Stimulated activated CD4-positive, alpha-beta T cell treated with anti-CD3 and anti-CD28 coated beads, Interleukin-1b, Interleukin-23, amount 100 ng/mL, for 24 hours (primary cell): ENCODE data around the gene AREL1.

Experiments used
- DNase-seq, 4 experiments: peaks; one replicate each; pipeline ENCODE4 v3.0.0-alpha.2; 2020; ENCODE audit warnings: low read depth in 4 of 4, low spot score in 1 of 4

AREL1 gene

DNA sequence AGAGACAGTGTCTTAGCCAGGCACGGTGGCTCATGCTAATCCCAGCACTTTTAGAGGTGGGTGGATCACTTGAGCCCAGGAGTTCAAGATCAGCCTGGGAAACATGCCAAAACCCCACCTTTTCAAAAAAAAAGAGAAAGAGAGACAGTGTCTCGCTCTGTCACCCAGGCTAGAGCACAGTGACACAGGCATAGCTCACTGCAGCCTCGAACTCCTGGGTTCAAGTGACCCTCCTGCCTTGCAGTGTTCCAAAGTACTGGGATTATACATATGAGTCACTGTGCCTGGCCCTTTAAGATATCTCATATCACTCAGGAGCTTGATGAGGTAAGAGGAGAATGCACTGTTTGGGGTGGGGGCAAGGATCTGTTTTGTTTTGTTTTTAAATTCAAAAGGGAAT, 52.7 kb downstream of the AREL1 start:
- DNase-seq, result no peak

DNA sequence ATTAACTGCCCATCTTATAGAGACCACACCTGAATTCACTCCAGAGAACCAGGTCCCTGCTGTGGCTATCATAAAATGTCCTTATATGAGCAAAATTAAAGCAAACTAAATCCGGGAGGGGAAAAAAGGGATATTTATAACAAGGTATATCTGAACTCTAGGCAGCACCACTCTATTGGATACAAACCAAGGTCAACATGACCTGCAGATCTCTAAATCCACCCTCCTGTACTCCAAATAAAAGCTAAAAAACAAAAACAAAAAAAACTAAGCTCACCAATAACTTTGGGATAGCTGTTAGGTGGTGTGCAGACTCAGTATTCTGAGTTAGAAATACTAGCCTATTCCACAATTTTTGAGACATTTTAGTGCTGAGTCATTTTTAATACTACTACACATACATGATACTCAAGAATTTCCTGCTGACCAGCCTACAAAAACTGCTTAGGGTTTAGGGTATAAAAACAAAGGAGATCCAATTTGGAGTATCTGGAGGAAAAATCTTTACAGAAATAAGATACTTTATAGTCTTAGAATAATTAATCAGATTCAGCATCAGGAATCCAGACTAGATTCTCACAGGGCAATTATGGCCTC, 54.2 kb downstream of the AREL1 start:
- DNase-seq, result no peak

DNA sequence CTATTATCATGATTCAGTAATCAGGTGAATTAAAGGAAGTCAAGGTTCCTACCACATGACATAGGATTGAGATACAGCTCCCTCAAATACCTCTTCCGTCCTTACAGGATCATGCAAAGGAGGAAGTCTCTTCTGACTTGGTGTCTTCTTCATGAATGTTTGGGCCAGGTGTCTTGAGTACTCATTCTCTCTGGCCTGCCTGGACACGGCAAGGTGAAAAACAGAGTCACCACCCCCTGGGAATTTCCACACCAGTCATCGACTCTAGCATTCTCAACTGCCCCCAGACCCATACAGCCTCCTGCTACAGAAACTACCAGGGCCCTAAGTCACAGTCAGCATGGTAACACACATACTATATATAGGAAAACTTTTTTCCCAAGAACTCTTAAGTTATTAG, 55.9 kb downstream of the AREL1 start:
- no peak for DNase-seq

DNA sequence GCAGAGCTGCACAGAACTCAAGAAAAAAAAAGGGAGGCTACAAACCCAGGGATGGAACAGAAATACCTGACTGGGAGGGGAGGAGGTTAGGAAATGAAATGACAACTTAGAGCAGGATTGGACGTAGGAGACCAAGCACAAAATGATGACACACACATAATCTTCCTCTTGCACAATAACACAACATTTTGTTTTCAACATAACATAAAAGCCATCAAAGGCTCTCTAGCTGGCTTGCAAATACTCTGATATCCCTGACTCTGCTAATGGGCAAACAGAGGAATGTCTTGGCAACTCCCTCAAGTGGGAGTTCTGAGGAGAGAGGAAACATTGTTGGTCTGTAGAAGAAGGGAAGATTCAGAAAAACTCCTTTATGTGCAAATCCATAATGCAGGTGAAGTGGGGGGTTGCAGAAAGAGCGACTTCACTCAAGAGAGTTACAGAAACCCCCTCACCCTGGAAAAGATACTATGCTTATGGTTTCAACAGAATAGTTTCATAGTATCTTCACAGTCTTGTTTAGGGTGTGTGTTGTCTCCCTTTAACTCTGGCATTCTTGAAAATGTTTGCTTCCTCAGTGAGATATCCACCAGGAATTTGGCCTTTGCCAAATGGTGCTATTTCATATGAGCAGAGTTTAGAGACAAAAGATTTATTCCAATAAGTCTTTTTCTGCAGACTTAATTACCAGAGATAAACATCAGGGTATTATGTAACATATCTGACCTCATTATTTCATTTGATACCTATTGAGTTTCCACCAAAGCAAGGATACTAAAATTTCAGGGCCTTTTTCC, 57.1 kb downstream of the AREL1 start:
- no peak for DNase-seq

DNA sequence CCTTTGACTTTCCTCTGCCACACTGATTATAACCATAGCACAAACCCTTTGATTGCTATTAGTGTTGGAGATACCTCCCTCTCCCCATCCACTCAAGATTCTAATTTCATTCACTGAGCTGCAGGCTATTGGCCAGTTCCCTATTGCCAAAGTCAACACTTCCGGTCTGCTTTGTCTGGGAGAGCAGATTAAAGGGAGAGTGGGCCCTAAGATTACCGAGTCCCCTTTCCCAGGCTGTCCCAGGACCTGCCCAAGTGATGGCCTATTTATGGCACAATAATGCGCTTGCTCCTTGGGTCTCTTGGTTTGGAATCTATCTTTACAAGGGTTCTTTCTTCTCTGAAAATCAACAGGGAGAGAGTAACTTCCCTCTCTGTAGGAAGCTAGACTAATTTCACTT, 57.9 kb downstream of the AREL1 start:
- DNase-seq, result no peak

DNA sequence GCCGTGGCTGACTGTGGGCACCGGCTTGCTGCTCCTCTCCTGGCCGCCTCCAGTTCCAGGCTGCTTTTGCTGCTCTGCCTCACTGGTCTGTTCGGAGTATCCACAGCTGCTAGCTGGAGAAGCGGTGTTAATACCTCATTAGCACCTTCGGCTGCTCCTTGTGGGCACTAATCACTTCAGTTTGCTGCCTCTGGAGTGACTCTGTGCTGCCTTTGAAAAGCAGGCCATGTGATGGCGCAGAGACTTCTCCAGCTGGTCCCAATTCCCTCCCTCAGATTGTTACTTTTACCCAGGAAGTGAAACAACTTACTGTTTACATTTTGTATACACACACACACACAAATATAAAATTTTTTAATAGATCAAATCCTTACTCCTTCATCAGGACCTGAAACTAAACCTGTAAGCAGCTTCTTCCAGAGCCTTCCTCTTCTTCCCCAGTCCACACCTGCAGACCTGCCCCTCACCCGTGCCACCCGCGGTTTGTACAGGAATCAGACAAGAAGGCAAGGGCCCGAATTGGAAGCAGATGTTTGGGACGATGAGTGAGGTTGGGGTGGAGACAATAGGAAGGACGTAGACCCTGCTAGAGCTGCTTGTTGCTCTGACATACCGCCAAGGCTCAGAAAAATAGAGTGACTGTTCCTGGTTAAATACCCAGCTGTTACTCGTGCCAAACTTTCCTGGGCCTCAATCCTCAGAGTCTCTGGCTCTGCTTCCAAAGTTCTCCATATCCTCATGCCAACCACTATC, 59.3 kb downstream of the AREL1 start:
- DNase-seq, result no peak

DNA sequence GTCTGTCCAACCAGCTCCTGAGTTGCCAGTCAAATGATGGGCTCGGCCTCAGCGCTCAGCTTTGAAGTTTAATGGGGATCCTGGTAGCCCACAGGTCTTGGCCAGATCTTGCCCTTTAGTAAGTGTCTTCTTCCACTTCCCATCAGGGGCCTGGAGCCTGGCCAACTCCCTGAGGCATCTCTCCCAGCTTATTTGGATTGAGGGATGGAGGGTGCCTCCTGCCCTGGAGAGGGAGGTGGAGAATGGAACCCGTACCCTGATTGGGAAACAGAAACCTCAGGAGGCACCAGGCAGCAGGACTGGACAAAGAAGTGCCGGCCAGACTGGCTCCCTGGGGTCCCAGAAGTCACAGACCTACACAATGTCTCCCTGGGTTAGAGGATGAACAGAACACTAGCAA, 60.3 kb downstream of the AREL1 start:
- DNase-seq, result no peak

DNA sequence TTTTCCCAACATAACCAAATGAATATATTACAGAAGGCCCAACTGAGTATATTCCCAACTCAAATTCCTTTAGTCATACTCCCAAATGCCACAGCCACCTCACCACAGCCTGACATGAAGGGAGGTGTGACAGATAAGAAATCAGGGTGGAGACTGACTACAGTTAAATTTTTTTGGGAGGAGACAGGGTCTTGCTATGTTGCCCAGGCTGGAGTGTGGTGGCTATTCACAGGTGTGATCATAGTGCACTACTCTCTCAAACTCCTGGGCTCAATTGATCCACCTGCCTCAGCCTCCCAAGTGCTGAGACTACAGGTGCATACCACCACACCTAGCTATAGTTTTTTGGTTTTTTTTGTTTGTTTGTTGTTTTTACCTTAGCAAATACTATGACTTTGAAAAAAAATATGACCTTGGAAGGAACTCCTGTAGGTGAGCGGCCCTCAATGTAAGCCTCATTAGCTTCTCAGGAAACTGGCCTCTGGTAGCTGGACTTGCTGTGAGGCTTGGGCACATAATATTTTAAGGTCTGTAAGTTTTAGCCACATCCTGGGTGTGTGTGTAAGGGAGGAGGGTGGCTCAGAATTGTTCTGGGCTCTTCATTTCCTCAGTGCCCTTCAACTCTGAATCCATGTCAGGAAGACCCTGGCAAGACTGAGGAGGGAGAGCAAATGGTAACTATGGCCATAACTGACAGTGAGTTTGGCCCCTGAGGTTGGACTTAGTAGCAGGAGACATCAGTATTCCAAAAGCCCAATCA, 61.8 kb downstream of the AREL1 start:
- DNase-seq, result no peak

DNA sequence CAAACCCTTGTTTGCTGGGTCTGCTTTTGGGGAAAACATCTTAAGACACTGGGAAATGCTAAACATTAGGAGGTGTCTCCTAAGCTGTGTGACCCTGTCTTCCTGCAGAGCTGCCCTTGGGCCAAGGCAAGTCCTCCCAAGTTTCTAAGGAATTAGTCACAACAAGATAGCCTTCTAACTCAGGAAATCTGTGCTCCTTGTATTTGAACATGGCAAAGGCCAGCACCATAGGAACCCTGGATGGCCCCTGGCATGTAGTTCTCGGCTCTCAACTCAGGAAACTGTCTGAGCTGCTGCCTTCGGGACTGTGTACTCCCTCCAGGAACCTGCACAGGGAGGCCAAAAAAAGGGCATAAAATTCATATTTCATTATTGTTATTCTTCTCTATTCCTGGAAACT, 63.2 kb downstream of the AREL1 start:
- no peak for DNase-seq

DNA sequence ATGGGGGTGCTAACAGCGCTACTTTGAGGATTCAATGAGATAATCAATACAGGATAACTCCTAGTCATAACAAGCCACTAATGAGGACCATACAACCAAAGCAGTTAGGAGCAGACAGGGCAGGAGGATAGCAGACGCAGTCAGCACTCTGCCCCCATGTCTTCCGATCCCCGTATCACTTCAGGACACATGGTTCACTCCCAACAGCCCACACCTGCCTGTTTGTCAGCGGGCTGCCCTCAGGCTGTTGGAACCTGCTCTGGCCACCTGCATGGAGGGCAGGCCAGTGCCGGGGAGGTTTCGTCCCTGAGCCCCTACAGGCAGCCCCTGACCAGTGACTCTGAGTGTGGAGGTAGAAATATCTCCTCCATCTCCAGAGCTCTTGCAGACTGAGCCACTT, 63.7 kb downstream of the AREL1 start:
- no peak for DNase-seq

DNA sequence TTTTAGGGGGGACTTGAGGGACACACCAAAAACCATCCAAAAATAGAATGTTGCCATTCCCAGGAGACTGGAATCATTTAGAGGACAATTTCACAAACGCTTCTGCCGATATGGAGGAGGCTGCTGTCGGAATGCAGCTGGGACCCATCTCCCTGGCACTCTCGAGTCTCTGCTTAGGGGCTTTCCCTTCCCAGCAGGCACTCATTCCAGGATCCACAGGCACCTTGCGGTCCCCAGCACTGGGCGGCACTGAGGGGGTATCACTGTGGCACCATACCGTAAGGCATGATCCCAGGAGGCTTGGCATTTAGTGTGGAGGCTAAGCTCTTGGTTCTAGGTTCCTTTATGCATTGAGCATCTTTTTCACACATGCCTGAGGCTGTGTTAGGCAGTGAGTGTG, 64.3 kb downstream of the AREL1 start:
- no peak for DNase-seq

DNA sequence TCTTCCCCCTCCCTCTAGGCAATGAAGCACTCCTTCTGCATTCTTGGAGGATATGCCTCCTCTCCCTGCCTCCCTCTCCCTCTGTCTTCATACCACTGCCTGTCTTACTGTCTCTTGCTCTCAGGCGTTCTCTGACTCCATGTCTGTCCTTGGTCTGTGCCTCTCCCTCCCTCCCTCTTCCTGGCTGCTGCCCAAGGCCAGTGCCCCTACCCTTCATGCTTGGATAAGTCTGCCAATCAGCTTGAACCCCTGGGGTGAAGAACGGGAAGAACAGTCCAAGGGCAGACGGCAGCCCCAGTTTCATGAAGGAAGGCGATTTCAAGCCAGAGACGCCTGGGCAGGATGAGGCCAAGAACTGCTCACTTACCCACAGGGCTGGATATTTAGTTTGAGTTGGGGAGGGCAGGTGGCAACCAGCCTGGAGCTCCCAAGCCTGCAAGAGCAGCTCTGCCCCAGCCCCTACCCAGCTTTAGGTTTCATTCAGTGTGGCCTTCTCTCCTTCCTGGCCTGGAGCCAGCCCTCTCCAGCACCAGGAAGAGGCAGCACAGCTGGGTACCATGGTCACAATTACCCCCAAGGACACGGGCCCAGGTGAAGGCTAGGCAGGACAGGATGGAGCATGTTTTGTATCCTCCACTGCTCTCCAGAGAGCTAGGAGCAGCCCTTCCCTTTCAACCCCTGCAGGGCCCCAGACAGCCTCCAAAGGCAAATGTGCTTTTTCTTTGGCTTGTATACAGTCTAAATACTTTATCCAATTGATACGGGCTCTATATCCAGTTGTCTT, 65.0 kb downstream of the AREL1 start:
- DNase-seq, result no peak

DNA sequence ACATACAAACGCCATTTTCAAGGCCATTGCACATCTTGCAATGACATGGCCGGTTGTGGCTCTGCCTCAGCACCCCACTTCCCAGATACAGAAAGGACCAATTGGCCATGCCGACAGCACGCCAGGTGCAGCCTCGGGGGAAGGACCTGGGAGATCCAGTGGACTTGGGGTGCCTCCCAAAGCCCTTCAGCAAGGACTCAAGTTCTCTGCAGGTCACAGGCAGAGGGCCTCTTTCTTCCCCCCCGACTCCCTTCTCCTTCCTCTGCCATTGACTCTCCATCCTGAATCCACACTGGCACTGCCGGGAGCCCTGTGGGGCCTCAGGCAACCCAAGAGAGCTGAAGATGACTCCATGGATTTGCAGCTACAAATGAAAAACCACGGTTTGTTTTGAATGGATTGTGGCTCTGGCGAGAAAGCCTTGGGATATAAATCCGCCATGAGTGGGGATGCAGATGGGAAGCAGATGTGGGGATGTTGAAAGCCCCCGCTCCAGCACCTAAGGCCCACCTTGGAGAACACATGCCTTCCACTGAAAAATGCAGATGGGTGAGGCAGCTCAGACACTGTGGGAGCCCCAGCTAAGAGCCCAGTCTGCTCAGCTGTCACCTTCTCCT, 65.7 kb downstream of the AREL1 start:
- DNase-seq, result no peak

DNA sequence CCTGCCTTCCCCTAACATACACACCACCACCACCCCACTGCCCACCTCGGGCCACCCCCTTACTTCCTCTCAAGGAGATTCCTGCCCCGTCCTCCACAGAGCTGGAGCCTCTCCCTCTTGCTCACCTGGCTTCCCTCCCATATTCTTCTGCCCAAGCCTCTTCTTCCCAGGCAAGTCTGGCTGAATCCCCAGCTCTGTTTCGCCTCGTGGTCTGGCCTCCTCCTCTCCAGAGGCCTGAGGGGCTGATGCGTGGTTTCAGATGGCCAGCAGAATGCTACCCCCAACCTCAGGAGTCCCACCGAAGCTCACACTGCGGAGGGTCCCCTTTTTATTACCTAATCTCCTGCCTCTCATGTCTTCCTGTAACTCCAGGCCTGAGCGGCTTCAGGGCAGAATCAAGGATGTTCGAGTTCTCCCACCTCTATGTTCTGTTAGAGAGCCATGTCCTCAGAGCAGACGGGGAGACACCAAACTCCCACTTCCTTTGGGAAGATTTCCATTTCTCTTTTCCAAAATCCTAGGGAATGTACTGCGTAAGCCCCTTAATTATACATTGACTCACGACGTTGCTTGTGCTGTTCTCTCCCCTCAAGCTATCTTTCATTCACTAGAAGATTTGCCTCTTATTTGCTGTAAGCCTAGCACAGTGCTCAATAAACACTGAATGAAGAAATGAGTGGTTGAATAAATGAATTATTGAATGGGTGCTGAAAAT, 67.0 kb downstream of the AREL1 start:
- no peak for DNase-seq

DNA sequence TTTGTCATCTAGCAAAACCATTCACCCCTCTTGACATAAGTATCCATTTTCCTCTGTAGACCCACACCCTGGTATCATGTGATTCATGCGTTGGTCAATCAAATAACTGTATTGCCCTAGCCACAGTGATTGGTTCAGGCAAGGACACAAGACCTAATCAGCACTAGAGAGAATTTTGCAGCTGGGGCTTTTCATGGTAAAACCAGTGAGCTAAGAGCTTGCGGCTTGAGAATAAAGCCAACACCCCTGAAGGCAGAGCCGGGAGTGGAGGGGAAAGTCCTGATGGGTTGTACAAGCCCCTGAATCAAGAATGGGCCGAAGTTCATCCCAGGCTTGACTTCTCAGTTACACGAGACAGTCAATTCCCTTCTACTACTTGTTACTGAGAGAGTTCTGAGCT, 67.6 kb downstream of the AREL1 start:
- DNase-seq, result no peak

DNA sequence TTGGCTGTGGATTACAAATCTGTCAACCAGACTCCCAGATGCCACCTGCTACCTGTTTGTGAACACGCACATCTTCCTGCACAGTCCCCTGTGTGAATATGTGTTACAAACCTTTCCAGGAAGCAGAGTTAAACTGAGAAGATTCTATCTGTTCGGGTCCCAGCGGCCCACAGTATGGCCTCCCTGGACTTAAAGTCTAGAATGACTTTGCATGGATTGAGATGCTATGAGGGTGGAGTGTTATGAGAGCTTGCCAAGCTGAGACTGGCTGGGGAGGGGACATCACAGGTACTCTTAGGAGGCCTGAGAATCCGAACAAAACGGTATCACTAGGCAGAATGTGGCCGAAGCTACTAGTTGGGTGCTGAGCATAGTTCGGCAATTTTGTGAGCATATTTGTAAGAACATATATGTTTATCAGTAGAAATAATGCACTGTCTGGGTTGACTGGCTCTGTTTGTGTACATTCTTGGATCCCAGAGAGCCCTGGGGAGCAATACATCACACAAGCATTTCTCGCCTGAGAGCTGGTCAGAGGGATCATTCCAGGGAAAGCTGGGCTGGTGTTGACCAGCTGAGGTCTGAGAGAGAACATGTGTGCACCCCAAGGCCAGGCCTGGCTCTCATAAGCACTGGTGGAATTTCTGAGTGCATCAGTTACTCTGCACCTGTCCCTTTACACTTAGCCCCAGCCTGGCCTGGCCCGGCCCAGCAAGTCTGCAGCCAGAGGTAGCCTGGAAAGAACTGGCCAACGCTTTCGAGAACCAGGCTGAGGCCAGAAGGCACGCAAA, 71.1 kb downstream of the AREL1 start:
- DNase-seq, result no peak

DNA sequence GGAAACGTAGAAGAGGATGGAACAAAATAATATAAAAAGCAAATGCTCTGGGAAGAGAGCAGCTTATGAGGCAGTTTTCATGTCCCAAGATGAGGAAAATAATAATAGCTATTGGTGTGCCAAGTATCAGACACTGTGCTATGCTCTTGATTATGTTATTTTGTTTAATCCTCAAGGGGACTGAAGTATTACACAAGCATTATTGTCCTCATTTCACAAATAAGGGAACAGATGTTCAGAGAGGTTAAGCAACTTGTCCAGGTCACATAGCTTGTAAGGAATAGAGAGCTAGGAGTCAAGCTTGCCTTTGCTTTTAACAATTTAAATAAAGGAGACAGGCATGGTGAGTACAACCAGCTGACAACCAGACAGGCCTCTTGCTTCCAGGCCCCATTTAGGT, 73.9 kb downstream of the AREL1 start:
- no peak for DNase-seq

DNA sequence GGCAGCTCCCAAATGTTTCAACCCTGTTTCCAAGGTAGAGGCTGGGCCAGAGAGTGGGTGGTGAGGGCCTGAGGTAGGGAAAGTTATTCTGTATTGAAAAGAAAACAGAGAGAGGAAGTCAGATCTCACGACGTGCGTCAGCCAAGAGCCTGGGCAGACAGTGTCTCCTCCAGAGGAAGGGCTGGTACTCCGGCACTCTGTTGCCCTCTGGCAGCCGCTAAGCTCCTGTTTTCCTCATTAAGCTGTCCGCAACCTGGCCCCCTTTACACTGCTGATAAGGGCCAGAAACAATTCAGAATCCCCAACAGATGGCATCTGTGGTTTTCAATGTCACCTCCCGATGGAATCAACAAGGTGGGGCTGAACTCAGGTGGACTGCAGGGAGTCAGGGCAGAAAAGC, 74.8 kb downstream of the AREL1 start:
- DNase-seq, result no peak

DNA sequence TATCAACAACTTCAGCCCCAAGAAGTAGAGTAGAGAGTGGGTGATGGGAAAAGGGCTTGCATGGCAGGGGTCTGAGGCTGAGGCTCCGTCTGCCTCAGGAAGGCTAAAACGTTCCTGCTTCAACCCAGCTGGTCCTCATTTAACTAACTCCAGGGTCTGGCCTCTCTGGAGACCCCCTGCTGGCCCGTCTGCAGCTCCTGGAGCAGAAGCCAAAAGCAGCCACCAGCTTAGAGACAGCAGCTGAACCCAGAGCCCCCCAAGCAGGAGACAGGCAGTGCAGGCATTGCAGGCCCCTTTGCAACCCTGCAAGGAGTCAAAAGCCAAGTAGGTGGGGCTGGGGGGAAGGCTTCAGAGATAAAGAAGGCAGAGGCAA, 75.7 kb downstream of the AREL1 start:
- no peak for DNase-seq
